Caco-2 (cell line): ENCODE measurements around the gene BRAF. TPM values are rescaled to one million over a fixed set of nuclear protein-coding genes. Genes with fewer than 3 reads are reported as not detected.

ENCODE experiments used
- BruUV-seq: library from RNA; stranded (reverse); fragments of 400-500 nt; replicated peaks from 2 replicates; lab custom pipeline; 2021; lab: Mats Ljungman, UMichigan
- CTCF ChIA-PET: fragments of 300-600 bp; sonication (Branson Sonifier 250); formaldehyde crosslinking; loops from one replicate; lab custom pipeline; 2022; ENCODE audit warnings: antibody characterized with exemption; lab: Charles Lee
- POLR2A ChIA-PET: fragments of 300-600 bp; sonication (Branson Sonifier 250); formaldehyde crosslinking; loops from one replicate; lab custom pipeline; 2022; ENCODE audit warnings: antibody characterized with exemption; lab: Charles Lee
- DNase-seq, 2 experiments: peaks; one replicate each; pipeline versions ENCODE4 v3.0.0 to v3.0.0-alpha.2; 2020 to 2022
- H3K27me3 ChIP-seq: replicated peaks from 2 replicates; pipeline ENCODE4 v1.6.0; 2011; ENCODE audit warnings: low read length; ENCODE audit not compliant: control insufficient read depth, insufficient read depth
- H3K36me3 ChIP-seq: 2 replicates; pipeline ENCODE4 v1.5.1; 2011; ENCODE audit warnings: low read length; ENCODE audit not compliant: control insufficient read depth, insufficient read depth
- H3K4me1 ChIP-seq: fragments of 250-450 bp; sonication (Bioruptor Pico); 2 replicates; pipeline ENCODE4 v1.5.1; 2020; ENCODE audit warnings: mild to moderate bottlenecking
- H3K4me3 ChIP-seq: 2 replicates; pipeline ENCODE4 v1.5.1; 2011; ENCODE audit warnings: low read depth, mild to moderate bottlenecking, control low read depth, low read length
- H3K9me3 ChIP-seq: fragments of 250-450 bp; sonication (Bioruptor Pico); 2 replicates; pipeline ENCODE4 v1.5.1; 2020; ENCODE audit warnings: mild to moderate bottlenecking, moderate library complexity
- H3K27ac Mint-ChIP-seq: one replicate; pipeline ENCODE4 v1.8.0; 2022; ENCODE audit warnings: mixed read lengths; ENCODE audit not compliant: unreplicated experiment
- H3K27me3 Mint-ChIP-seq: one replicate; pipeline ENCODE4 v1.8.0; 2022; ENCODE audit warnings: mixed read lengths; ENCODE audit not compliant: insufficient read depth, unreplicated experiment
- H3K36me3 Mint-ChIP-seq: one replicate; pipeline ENCODE4 v1.8.0; 2022; ENCODE audit warnings: mild to moderate bottlenecking, mixed read lengths; ENCODE audit not compliant: insufficient read depth, unreplicated experiment
- H3K4me1 Mint-ChIP-seq: one replicate; pipeline ENCODE4 v1.8.0; 2022; ENCODE audit warnings: low read depth, mixed read lengths; ENCODE audit not compliant: unreplicated experiment
- H3K4me3 Mint-ChIP-seq: one replicate; pipeline ENCODE4 v1.8.0; 2022; ENCODE audit warnings: mild to moderate bottlenecking, moderate library complexity, mixed read lengths; ENCODE audit not compliant: unreplicated experiment
- H3K9me3 Mint-ChIP-seq: one replicate; pipeline ENCODE4 v1.8.0; 2022; ENCODE audit warnings: mixed read lengths; ENCODE audit not compliant: unreplicated experiment
- CTCF ChIP-seq, 2 experiments: fragments of 200-600 bp in 1 of 2; IDR thresholded peaks; 1 replicate in 1 of 2; 2 replicates in 1 of 2; pipeline versions ENCODE4 v1.5.1 to v1.8.0; 2011 to 2022; ENCODE audit warnings: antibody characterized with exemption in 1 of 2, control low read depth in 1 of 2, inconsistent platforms in 1 of 2, low read depth in 1 of 2, low read length in 1 of 2, mild to moderate bottlenecking in 1 of 2, moderate library complexity in 1 of 2; ENCODE audit not compliant: insufficient read depth in 1 of 2, severe bottlenecking in 1 of 2, unreplicated experiment in 1 of 2
- intact Hi-C: fragments of 100-400 bp; cut with micrococcal nuclease; formaldehyde crosslinking; loops from one replicate; pipeline ENCODE4 v1.10.0; 2022; ENCODE audit not compliant: unreplicated experiment
- total RNA-seq: library from RNA; stranded (reverse); gene quantifications from 2 replicates; pipeline ENCODE4 v1.2.3, GENCODE V29; 2022

BRAF gene
- total RNA-seq, 1 experiment from 2014 or later, result 38.5 TPM

GRCh38 chr7:140669352-140669751 is 255.4 kb downstream of the BRAF start:
- intact Hi-C loops, result no loop called here
- ChIA-PET POLR2A (no interaction called here), CTCF (interaction anchor here (0.5 kb wide), 1 partner anchor 29 kb away, joined by 4 read pairs; the partner anchor contains the start of gene DENND2A)
- Mint-ChIP-seq H3K36me3 (peaks cover 6% of the 10 kb centered on the region), H3K4me1 (no peaks in the 10 kb centered on the region), H3K27ac (no peak overlapping the region), H3K9me3 (no peaks in the 10 kb centered on the region), H3K27me3 (no peaks in the 10 kb centered on the region), H3K4me3 (no peak overlapping the region)
- H3K4me1 ChIP-seq, result 0 out of 2 replicates have a peak, but pooled peaks cover 3% of the 10 kb centered on the region
- no peaks in the 10 kb centered on the region for H3K27me3 ChIP-seq
- no TSS peak for BruUV-seq
- TF ChIP-seq CTCF (IDR thresholded peaks at IDR 0.05; ENCODE audit: insufficient read depth in 1 of 2, low read depth in 1 of 2, low read length in 1 of 2, severe bottlenecking in 1 of 2, unreplicated experiment in 1 of 2), result no peak
- no peaks in the 10 kb centered on the region for H3K36me3 ChIP-seq
- no peak overlapping the region for H3K4me3 ChIP-seq
- no peak for DNase-seq
- no peaks in the 10 kb centered on the region for H3K9me3 ChIP-seq

Other genes with a start within 250 kb of the BRAF start
- 166 and 188 TPM in 2 replicates for gene NDUFB2, start 228.2 kb downstream of the BRAF start, total RNA-seq
- 67.7 and 70.2 TPM in 2 replicates for gene MRPS33, start 90.0 kb upstream of the BRAF start, total RNA-seq
- gene TMEM178B, start 149.1 kb upstream of the BRAF start, total RNA-seq, result 0.02 and 0.11 TPM in 2 replicates